ENCODE measurements around the gene SELENOF. TPM values are rescaled to one million over a fixed set of nuclear protein-coding genes. Genes with fewer than 3 reads are reported as not detected.

Gene SELENOF
- total and polyA plus RNA-seq, 2 donors (not counting 1 experiment from before 2014, with no cell fraction given) = 207 to 351 TPM

DNA sequence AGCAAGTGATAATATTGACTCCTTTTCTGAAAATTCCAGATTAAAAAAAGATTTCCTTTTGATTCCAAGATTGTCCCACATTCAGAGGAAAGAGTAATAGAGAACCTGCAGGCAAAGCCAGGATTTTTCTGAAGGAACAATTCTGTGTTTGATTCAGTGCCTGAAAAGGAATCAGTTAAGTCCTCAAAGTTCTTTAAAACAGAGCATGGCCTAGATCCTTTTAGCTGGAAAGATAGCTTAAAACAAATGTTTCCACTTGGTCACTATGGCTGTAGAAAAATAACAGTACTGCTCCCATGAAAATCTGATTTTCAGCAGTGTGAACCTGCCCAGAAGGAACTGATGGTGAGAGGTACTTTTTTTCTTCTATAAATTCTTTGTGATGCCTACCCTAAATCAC, 42.3 kb upstream of the SELENOF start:
- no peaks in the 10 kb centered on the region for H4K20me1 ChIP-seq (ENCODE audit: control insufficient read depth, extremely low read depth, insufficient read depth, low read length)
- no peak for DNase-seq (ENCODE audit: low read depth in 2 of 2)
- H3K9me3 ChIP-seq (ENCODE audit: control insufficient read depth, insufficient read depth, low read depth, low read length) = no peaks in the 10 kb centered on the region
- H2AFZ ChIP-seq (ENCODE audit: low read length) = no peak overlapping the region
- TF ChIP-seq, protein P1, sequence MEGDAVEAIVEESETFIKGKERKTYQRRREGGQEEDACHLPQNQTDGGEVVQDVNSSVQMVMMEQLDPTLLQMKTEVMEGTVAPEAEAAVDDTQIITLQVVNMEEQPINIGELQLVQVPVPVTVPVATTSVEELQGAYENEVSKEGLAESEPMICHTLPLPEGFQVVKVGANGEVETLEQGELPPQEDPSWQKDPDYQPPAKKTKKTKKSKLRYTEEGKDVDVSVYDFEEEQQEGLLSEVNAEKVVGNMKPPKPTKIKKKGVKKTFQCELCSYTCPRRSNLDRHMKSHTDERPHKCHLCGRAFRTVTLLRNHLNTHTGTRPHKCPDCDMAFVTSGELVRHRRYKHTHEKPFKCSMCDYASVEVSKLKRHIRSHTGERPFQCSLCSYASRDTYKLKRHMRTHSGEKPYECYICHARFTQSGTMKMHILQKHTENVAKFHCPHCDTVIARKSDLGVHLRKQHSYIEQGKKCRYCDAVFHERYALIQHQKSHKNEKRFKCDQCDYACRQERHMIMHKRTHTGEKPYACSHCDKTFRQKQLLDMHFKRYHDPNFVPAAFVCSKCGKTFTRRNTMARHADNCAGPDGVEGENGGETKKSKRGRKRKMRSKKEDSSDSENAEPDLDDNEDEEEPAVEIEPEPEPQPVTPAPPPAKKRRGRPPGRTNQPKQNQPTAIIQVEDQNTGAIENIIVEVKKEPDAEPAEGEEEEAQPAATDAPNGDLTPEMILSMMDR (conservative IDR thresholded peaks at IDR 0.05 in 1 of 2, IDR thresholded peaks at IDR 0.05 in 1 of 2; ENCODE audit: low read depth in 1 of 2, low read length in 2 of 2) = no peak
- TF ChIP-seq EZH2 (IDR thresholded peaks at IDR 0.05; ENCODE audit: low read length, missing control alignments) = no peak
- H3K4me3 ChIP-seq (replicated peaks in 1 of 4; ENCODE audit: control extremely low read depth in 1 of 4, insufficient read depth in 1 of 4, low read depth in 3 of 4, low read length in 4 of 4) = no peak overlapping the region
- H3K79me2 ChIP-seq (ENCODE audit: control insufficient read depth, insufficient read depth, low read length) = no peaks in the 10 kb centered on the region
- H3K4me1 ChIP-seq (ENCODE audit: control insufficient read depth, extremely low read depth, insufficient read depth, low read length) = no peaks in the 10 kb centered on the region
- no peak overlapping the region for H3K4me2 ChIP-seq (ENCODE audit: extremely low read depth, insufficient read depth, low read length)
- no peak overlapping the region for H3K27ac ChIP-seq (ENCODE audit: insufficient read depth, low read length)
- no peaks in the 10 kb centered on the region for H3K36me3 ChIP-seq (ENCODE audit: control insufficient read depth, insufficient read depth, low read length)
- no peak overlapping the region for H3K9ac ChIP-seq (ENCODE audit: insufficient read depth, low read length)
- H3K27me3 ChIP-seq (ENCODE audit: control insufficient read depth, insufficient read depth, low read length) = no peaks in the 10 kb centered on the region

DNA sequence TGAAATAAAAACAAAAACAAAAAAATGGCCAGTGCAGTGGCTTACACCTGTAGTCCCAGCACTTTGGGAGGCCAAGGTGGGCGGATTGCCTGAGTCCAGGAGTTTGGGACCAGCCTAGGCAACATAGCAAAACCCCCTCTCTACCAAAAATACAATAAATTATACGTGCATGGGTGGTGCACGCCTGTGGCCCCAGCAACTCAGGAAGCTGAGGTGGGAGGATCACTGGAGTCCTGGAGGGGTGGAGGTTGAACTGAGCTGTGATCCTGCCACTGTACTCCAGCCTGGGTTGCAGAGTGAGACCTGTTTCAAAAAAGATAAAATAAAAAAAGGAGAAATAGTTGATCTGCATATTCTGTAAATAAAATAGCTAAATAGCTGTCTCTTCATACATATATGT, 41.8 kb upstream of the SELENOF start:
- Histone ChIP-seq H3K36me3 (ENCODE audit: control insufficient read depth, insufficient read depth, low read length) (no peaks in the 10 kb centered on the region), H3K4me1 (ENCODE audit: control insufficient read depth, extremely low read depth, insufficient read depth, low read length) (peaks cover 2% of the 10 kb centered on the region), H3K27ac (ENCODE audit: insufficient read depth, low read length) (no peak overlapping the region), H3K9ac (ENCODE audit: insufficient read depth, low read length) (no peak overlapping the region), H3K79me2 (ENCODE audit: control insufficient read depth, insufficient read depth, low read length) (no peaks in the 10 kb centered on the region), H3K9me3 (ENCODE audit: control insufficient read depth, insufficient read depth, low read depth, low read length) (no peaks in the 10 kb centered on the region), H3K27me3 (ENCODE audit: control insufficient read depth, insufficient read depth, low read length) (no peaks in the 10 kb centered on the region), H3K4me3 (replicated peaks in 1 of 4; ENCODE audit: control extremely low read depth in 1 of 4, insufficient read depth in 1 of 4, low read depth in 3 of 4, low read length in 4 of 4) (no peak overlapping the region), H4K20me1 (ENCODE audit: control insufficient read depth, extremely low read depth, insufficient read depth, low read length) (no peaks in the 10 kb centered on the region), H3K4me2 (ENCODE audit: extremely low read depth, insufficient read depth, low read length) (no peak overlapping the region), H2AFZ (ENCODE audit: low read length) (no peak overlapping the region)
- TF ChIP-seq, protein P1 (conservative IDR thresholded peaks at IDR 0.05 in 1 of 2, IDR thresholded peaks at IDR 0.05 in 1 of 2; ENCODE audit: low read depth in 1 of 2, low read length in 2 of 2) = no peak
- TF ChIP-seq EZH2 (IDR thresholded peaks at IDR 0.05; ENCODE audit: low read length, missing control alignments) = no peak
- no peak for DNase-seq (ENCODE audit: low read depth in 2 of 2)

GRCh38 chr1:86953167-86953566, 39.2 kb upstream of the SELENOF start:
- Histone ChIP-seq H3K4me1 (ENCODE audit: control insufficient read depth, extremely low read depth, insufficient read depth, low read length) (peaks cover 2% of the 10 kb centered on the region), H3K79me2 (ENCODE audit: control insufficient read depth, insufficient read depth, low read length) (no peaks in the 10 kb centered on the region), H3K9ac (ENCODE audit: insufficient read depth, low read length) (no peak overlapping the region), H3K9me3 (ENCODE audit: control insufficient read depth, insufficient read depth, low read depth, low read length) (no peaks in the 10 kb centered on the region), H4K20me1 (ENCODE audit: control insufficient read depth, extremely low read depth, insufficient read depth, low read length) (no peaks in the 10 kb centered on the region), H3K36me3 (ENCODE audit: control insufficient read depth, insufficient read depth, low read length) (no peaks in the 10 kb centered on the region), H3K4me3 (replicated peaks in 1 of 4; ENCODE audit: control extremely low read depth in 1 of 4, insufficient read depth in 1 of 4, low read depth in 3 of 4, low read length in 4 of 4) (peak overlapping the region in 2 of 4 experiments; percentile 21 to 33), H3K4me2 (ENCODE audit: extremely low read depth, insufficient read depth, low read length) (peak overlapping the region; percentile 59), H3K27me3 (ENCODE audit: control insufficient read depth, insufficient read depth, low read length) (no peaks in the 10 kb centered on the region), H3K27ac (ENCODE audit: insufficient read depth, low read length) (no peak overlapping the region), H2AFZ (ENCODE audit: low read length) (no peak overlapping the region)
- DNase-seq (ENCODE audit: low read depth in 2 of 2) = peak in 1 of 2 donors; percentile 3
- TF ChIP-seq EZH2 (IDR thresholded peaks at IDR 0.05; ENCODE audit: low read length, missing control alignments) = no peak
- TF ChIP-seq, protein P1 (conservative IDR thresholded peaks at IDR 0.05 in 1 of 2, IDR thresholded peaks at IDR 0.05 in 1 of 2; ENCODE audit: low read depth in 1 of 2, low read length in 2 of 2) = no peak

Data from fibroblast of lung (primary cell).